Neural cell (in vitro differentiated cells): ENCODE results near the gene ABCC3. TPM values are rescaled to one million over a fixed set of nuclear protein-coding genes. Genes with fewer than 3 reads are reported as not detected.

Source experiments
- H2AFZ ChIP-seq: fragments of 200-600, 300-800 bp; sonication (generic), shearing (Covaris generic); 2 replicates; pipeline ENCODE4 v1.6.0; 2014; ENCODE audit warnings: low read depth, mild to moderate bottlenecking, antibody characterized with exemption, low read length, moderate library complexity
- H3F3A ChIP-seq: fragments of 200-600 bp; shearing (Covaris generic); 2 replicates; pipeline ENCODE4 v1.6.1; 2016; ENCODE audit warnings: mild to moderate bottlenecking, moderate library complexity, mixed read lengths, antibody characterized with exemption, low read length; ENCODE audit not compliant: insufficient read depth, poor library complexity, severe bottlenecking
- H3K27ac ChIP-seq: fragments of 200-600, 300-800 bp; sonication (generic), shearing (Covaris generic); 2 replicates; pipeline ENCODE4 v1.5.1; 2014; ENCODE audit warnings: mild to moderate bottlenecking, low read length, moderate library complexity
- H3K27me3 ChIP-seq: fragments of 300-800, 200-600 bp; sonication (generic), shearing (Covaris generic); 2 replicates; pipeline ENCODE4 v1.6.0; 2014; ENCODE audit warnings: mild to moderate bottlenecking, low read depth, low read length, moderate library complexity; ENCODE audit not compliant: insufficient read depth
- H3K36me3 ChIP-seq: fragments of 300-800, 200-600 bp; sonication (generic), shearing (Covaris generic); 2 replicates; pipeline ENCODE4 v1.5.1; 2014; ENCODE audit warnings: mild to moderate bottlenecking, antibody characterized with exemption, low read length, moderate library complexity; ENCODE audit not compliant: insufficient read depth
- H3K4me2 ChIP-seq: fragments of 300-800, 200-600 bp; sonication (generic), shearing (Covaris generic); 2 replicates; pipeline ENCODE4 v1.6.0; 2014; ENCODE audit warnings: mild to moderate bottlenecking, low read length
- H3K4me3 ChIP-seq: fragments of 300-800, 200-600 bp; sonication (generic), shearing (Covaris generic); 2 replicates; pipeline ENCODE4 v1.5.1; 2014; ENCODE audit warnings: mild to moderate bottlenecking, low read length, moderate library complexity
- H3K79me2 ChIP-seq: fragments of 200-600 bp; shearing (Covaris generic); replicated peaks from 2 replicates; pipeline ENCODE4 v1.6.0; 2014; ENCODE audit warnings: mild to moderate bottlenecking, low read length, moderate library complexity; ENCODE audit not compliant: insufficient read depth
- H3K9ac ChIP-seq: fragments of 300-800, 200-600 bp; sonication (generic), shearing (Covaris generic); 2 replicates; pipeline ENCODE4 v1.6.1; 2016; ENCODE audit warnings: mild to moderate bottlenecking, low read length, mixed read lengths
- H3K9me2 ChIP-seq: fragments of 200-600 bp; shearing (Covaris generic); 2 replicates; pipeline ENCODE4 v1.6.1; 2016; ENCODE audit warnings: mild to moderate bottlenecking, low read length, mixed read lengths; ENCODE audit not compliant: insufficient read depth
- H3K9me3 ChIP-seq: fragments of 200-600, 300-800 bp; sonication (generic), shearing (Covaris generic); 2 replicates; pipeline ENCODE4 v1.6.1; 2016; ENCODE audit warnings: mild to moderate bottlenecking, mixed run types, low read length, moderate library complexity, mixed read lengths
- H4K20me1 ChIP-seq: fragments of 200-600 bp; shearing (Covaris generic); 2 replicates; pipeline ENCODE4 v1.6.1; 2016; ENCODE audit warnings: mild to moderate bottlenecking, mixed run types; ENCODE audit not compliant: insufficient read depth
- CTCF ChIP-seq: fragments of 450-650 bp; IDR thresholded peaks from 2 replicates; pipeline ENCODE4 v1.5.1; 2014; ENCODE audit warnings: antibody characterized with exemption, mild to moderate bottlenecking, moderate library complexity; ENCODE audit not compliant: poor library complexity, severe bottlenecking
- EP300 ChIP-seq: fragments of 450-650 bp; conservative IDR thresholded peaks from 2 replicates; pipeline ENCODE4 v1.6.1; 2014; ENCODE audit warnings: antibody characterized with exemption, mild to moderate bottlenecking, moderate library complexity; ENCODE audit not compliant: poor library complexity, severe bottlenecking
- EZH2 ChIP-seq: fragments of 200-600, 300-800 bp; shearing (Covaris generic), sonication (generic); IDR thresholded peaks from 2 replicates; pipeline ENCODE4 v1.6.1; 2014; ENCODE audit warnings: antibody characterized with exemption, low read length, borderline replicate concordance, mild to moderate bottlenecking; ENCODE audit not compliant: insufficient read depth, poor library complexity, severe bottlenecking
- MXI1 ChIP-seq: fragments of 450-650 bp; conservative IDR thresholded peaks from 2 replicates; pipeline ENCODE4 v1.6.1; 2014; ENCODE audit warnings: antibody characterized with exemption, mild to moderate bottlenecking; ENCODE audit not compliant: poor library complexity, severe bottlenecking
- POLR2AphosphoS5 ChIP-seq: IDR thresholded peaks from 2 replicates; pipeline ENCODE4 v1.6.1; 2012
- RAD21 ChIP-seq: fragments of 450-650 bp; conservative IDR thresholded peaks from 2 replicates; pipeline ENCODE4 v1.6.1; 2014; ENCODE audit warnings: antibody characterized with exemption, mild to moderate bottlenecking, moderate library complexity
- REST ChIP-seq: IDR thresholded peaks from 2 replicates; pipeline ENCODE4 v1.6.1; 2012; ENCODE audit warnings: borderline replicate concordance
- SMC3 ChIP-seq: fragments of 450-650 bp; conservative IDR thresholded peaks from 2 replicates; pipeline ENCODE4 v1.6.1; 2014; ENCODE audit warnings: antibody characterized with exemption, mild to moderate bottlenecking, moderate library complexity; ENCODE audit not compliant: poor library complexity
- TAF1 ChIP-seq: IDR thresholded peaks from 2 replicates; pipeline ENCODE4 v1.6.1; 2012; ENCODE audit warnings: low read depth
- polyA plus RNA-seq: library from polyadenylated mRNA; depleted of rRNA; stranded (reverse); fragments of >200 nt; gene quantifications from 2 replicates; pipeline ENCODE4 v1.2.3, GENCODE V29; 2014

The ABCC3 gene
- polyA plus RNA-seq, 1 donor from 2014 or later, result not detected

GRCh38 chr17:50607522-50608175 is 27.0 kb upstream of the ABCC3 start:
- Histone ChIP-seq H3K4me2 (no peak overlapping the region), H3K9ac (no peak overlapping the region), H2AFZ (no peak overlapping the region), H3K27ac (no peak overlapping the region), H3K9me3 (no peaks in the 10 kb centered on the region), H3K36me3 (no peaks in the 10 kb centered on the region), H3K27me3 (no peaks in the 10 kb centered on the region), H3K9me2 (no peaks in the 10 kb centered on the region), H4K20me1 (no peaks in the 10 kb centered on the region), H3K4me3 (no peak overlapping the region), H3F3A (no peaks in the 10 kb centered on the region), H3K79me2 (no peaks in the 10 kb centered on the region)
- TF ChIP-seq SMC3 (no peak), EZH2 (no peak), POLR2AphosphoS5 (no peak), MXI1 (no peak), TAF1 (no peak), RAD21 (no peak), CTCF (no peak), REST (no peak), EP300 (no peak)

GRCh38 chr17:50608700-50609379 is 25.8 kb upstream of the ABCC3 start:
- Histone ChIP-seq H3K27me3 (no peaks in the 10 kb centered on the region), H3K79me2 (no peaks in the 10 kb centered on the region), H3K9me3 (no peaks in the 10 kb centered on the region), H3K9ac (no peak overlapping the region), H3K36me3 (no peaks in the 10 kb centered on the region), H3K9me2 (no peaks in the 10 kb centered on the region), H3F3A (no peaks in the 10 kb centered on the region), H2AFZ (no peak overlapping the region), H3K27ac (no peak overlapping the region), H4K20me1 (no peaks in the 10 kb centered on the region), H3K4me3 (no peak overlapping the region), H3K4me2 (no peak overlapping the region)
- no peak for TF ChIP-seq RAD21
- no peak for TF ChIP-seq MXI1
- TF ChIP-seq TAF1, result no peak
- TF ChIP-seq REST, result no peak
- TF ChIP-seq EZH2, result no peak
- no peak for TF ChIP-seq SMC3
- TF ChIP-seq EP300, result no peak
- TF ChIP-seq CTCF, result no peak
- TF ChIP-seq POLR2AphosphoS5, result no peak
